IPS DF 4.7 (cell line): ENCODE measurements around the gene SLC25A43.

Experiments
- DNase-seq: peaks from one replicate; pipeline ENCODE4 v3.0.0-alpha.2; 2013; ENCODE audit warnings: low spot score; ENCODE audit errors: extremely low read depth

The SLC25A43 gene

DNA sequence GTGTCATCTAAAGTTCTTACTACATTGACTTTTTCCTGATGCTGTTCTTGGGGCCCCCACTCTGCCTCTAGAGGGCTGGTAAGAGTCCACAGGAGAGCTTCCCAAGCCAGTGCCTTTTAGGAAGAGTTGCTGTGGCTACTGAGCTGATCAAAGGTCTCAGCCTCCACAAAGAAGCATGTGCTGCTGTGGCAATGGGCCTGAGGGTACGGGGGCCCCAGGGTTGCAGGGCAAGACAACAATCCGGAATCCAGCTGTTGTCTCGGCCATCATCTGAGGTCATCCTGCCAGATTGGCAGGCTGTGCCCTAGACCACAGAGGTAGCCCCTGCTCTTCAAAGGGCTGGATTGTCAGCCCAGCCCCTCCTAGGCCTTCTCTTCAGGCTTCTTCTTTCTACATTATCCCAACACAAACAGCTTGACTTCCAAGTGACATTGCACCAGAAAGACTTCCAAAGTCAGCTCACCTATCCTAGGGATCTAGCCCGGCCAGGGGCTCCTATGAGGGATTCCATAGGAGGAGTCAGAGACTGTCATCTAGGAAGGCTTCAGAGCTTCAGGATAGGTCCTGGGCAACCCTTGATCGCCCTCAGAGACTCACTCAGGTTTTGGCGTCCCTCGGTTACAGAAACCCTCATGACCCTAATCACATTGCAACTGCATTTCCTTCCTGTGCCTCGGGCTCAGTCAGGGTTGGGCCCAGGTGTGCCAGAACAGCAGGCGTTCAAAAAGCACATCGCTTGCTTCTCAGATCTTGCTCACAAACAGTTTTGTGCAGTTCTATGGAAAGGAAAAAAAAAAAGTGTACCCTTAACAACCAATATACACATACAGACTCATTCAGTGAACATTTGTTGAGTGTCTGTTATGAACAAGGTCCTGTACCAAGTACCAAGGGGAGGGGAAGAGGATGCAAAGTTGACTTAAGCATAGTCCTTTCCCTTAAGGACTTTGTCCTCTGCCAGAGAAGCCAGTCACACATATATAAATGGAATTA is 96.9 kb downstream of the SLC25A43 start:
- DNase-seq, result no peak

DNA sequence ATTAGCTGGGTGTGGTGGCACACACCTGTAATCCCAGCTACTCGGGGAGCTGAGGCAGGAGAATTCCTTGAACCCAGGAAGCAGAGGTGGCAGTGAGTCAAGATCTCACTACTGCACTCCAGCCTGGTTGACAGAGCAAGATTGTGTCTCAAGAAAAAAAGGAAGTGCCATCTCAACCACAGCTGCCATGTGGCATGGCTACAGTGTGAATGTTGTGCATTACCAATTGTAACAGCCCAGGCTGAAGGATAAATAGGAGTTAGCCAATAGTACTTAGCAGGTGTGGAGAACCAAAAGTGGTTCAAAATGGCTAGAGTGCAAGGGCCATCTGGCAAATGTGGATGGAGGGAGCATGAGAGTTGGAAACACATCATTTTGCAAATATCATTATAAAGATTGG is 98.0 kb downstream of the SLC25A43 start:
- no peak for DNase-seq

DNA sequence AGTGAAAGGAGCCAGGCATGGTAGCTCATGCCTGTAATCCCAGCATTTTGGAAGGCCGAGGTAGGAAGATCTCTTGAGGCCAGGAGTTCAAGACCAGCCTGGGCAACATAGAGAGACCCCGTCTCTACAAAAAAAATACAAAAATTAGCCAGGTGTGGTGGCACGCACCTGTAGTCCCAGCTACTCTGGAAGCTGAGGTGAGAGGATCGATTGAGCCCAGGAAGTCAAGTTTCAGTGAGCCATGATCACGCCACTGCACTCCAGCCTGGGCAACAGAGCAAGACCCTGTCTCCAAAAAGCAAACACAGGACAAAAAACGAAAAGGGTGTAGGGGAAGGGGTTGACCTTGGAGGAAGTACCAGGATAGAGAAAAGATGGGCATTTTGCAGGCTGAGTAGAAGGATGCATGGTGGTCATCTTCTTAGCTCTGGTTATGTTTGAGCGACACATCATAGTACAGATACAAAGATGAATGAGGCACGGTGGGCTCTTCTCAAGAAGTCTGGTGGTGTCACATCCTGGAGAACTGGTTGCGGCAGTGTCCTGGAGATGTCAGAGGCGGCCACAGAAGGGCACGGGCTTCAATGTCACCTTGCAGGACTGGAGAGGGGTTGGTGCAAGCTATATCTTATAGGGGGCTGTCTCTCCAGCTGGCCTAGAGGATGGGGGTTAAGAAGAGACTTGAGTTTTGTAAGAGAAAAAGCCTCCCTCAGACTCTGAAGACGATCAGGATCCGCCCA is 101.1 kb downstream of the SLC25A43 start:
- DNase-seq, result no peak

DNA sequence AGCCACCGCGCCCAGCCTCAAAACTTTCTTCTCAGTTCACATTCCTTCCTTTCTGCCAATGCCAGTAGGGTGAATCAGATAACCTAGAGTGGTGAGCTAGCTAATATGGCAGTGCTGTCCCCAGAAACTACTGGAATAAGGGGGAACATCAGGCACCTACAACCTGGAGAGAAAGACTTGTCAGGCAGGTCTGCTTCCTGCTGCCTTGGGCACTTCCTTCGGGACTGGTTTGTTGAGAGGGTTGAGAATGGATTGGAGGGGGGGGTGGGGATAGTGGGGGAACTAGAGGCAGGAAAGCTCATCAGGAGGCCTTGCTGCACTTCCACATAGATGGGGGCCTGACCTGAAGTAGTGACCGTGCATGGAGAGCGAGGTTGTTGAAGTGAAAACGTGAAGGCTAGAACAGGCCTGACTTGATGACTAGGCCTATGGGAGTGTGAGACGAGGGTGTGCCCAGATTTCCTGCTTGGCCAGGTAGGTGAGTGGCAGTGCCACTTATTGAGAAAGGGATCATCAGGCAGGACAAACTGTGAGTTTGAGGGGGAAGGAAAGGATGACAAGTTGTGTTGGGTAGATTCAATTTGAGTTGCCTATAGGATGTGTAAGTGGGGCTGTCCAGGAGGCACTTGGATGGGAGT is 102.5 kb downstream of the SLC25A43 start:
- DNase-seq, result no peak

DNA sequence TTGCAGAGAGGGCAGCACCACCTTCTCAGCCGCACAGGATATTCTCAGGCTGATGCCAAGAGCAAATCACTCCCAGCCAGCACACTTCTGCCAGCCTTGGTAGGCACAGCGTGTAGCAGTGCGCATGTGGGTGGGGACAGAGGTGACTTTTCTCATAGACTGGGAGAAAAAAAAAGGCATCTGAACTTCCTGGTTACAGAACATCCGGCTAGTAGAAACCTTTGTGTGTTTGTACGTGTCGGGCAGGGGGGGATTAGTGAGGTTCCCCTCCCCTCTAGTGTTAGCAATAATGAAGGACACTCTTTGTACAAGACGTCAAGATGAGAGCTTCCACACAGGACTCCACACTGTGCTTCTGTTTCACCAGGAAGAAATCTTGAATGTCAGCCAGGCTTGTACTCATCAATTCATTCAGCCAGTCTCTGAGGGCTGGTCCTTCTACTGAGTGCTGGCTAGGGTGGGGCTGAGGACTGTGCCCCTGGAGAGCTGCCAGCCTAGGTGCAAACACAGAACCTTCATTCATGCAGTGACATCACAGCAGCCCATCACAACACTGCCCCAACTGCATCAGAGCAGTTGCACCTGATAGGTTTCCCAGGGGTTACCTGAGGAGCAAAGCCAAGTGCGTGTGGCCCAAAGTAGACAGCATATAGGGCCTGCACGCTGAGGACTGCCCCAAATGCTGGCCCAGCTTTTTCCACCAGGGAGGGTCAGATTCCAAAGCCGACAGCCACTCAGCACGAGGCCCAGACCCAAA is 103.8 kb downstream of the SLC25A43 start:
- DNase-seq, result no peak

- DNase-seq, result no peak
These were observed 104.3 kb downstream of the SLC25A43 start for GRCh38 chrX:119503484-119503861.
